ENCODE data around the gene EPHB1.

Gene EPHB1

GRCh38 chr3:135181408-135181807 lies 386.3 kb downstream of the EPHB1 start:
- no peak for DNase-seq (ENCODE audit: extremely low read depth in 1 of 2, low read depth in 1 of 2)

GRCh38 chr3:135182364-135182998 lies 387.4 kb downstream of the EPHB1 start:
- DNase-seq (ENCODE audit: extremely low read depth in 1 of 2, low read depth in 1 of 2): no peak

GRCh38 chr3:135190658-135191057 lies 395.6 kb downstream of the EPHB1 start:
- no peak for DNase-seq (ENCODE audit: extremely low read depth in 1 of 2, low read depth in 1 of 2)

- no peak for DNase-seq (ENCODE audit: extremely low read depth in 1 of 2, low read depth in 1 of 2)
Observed at GRCh38 chr3:135191708-135192107, 396.6 kb downstream of the EPHB1 start.

DNA sequence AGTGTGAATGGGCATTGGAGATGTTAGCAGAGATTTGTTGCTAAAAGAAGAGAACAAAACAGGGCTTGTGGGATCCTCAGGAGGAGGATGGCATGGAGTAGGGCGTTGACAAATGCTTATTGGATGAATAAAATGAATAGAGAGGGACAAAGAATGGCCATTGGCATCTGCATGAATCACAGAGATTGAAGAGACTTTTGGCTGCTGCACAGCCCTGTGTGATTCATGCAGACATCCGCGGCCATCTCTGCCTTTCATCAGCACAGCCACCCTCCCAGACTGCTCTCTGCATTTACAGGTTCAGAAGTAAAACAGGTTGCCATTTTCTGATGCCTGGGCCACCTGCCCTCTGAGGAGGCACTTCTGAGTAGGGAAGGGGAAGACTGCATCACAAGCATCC lies 397.9 kb downstream of the EPHB1 start:
- DNase-seq (ENCODE audit: extremely low read depth in 1 of 2, low read depth in 1 of 2): no peak

GRCh38 chr3:135197246-135197645 lies 402.2 kb downstream of the EPHB1 start:
- no peak for DNase-seq (ENCODE audit: extremely low read depth in 1 of 2, low read depth in 1 of 2)

GRCh38 chr3:135197856-135198255 lies 402.8 kb downstream of the EPHB1 start:
- no peak for DNase-seq (ENCODE audit: extremely low read depth in 1 of 2, low read depth in 1 of 2)

- no peak for DNase-seq (ENCODE audit: extremely low read depth in 1 of 2, low read depth in 1 of 2)
Observed at GRCh38 chr3:135199137-135199536, 404.1 kb downstream of the EPHB1 start.

- DNase-seq (ENCODE audit: extremely low read depth in 1 of 2, low read depth in 1 of 2): no peak
Observed at GRCh38 chr3:135203026-135203425, 408.0 kb downstream of the EPHB1 start.

DNA sequence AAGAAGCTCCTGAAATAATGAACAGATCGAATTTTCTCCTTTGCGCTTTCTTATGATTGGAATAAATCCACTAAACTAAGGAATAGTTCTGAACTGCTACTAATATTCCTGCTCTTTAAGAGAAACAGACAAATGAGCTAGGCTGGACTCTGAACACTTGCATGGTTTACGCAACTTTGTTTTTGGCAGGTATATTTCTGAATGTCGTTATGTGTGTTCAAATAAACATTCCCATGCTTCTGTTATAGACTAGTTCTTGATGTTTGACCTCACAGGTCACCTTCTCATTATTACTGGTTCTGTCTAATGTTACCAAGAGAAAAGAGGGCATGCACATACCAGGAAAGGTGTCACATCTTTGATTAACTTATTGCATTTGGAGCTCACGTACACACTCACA lies 418.2 kb downstream of the EPHB1 start:
- DNase-seq (ENCODE audit: extremely low read depth in 1 of 2, low read depth in 1 of 2): no peak

DNA sequence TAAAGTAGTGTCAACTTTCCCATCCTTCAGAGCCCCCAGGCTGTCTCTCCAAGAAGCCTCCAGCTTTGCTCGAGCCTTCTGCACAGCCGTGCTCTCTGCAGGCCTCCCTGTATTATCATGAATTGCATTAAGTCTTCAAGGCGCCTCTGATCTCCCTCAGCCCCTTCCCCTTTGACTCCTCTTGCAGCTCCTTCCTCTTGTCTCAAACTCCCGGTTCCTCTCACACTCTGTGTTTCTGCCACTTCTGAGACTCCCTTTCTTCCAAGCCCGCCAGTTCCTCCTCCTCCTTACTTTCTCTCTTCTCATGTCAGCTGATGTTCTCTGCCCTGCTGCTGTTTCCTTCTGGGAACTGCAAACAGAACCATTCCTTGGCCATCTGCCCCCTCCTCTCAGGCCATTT lies 418.8 kb downstream of the EPHB1 start:
- no peak for DNase-seq (ENCODE audit: extremely low read depth in 1 of 2, low read depth in 1 of 2)

GRCh38 chr3:135214400-135214799 lies 419.3 kb downstream of the EPHB1 start:
- DNase-seq (ENCODE audit: extremely low read depth in 1 of 2, low read depth in 1 of 2): no peak

- DNase-seq (ENCODE audit: extremely low read depth in 1 of 2, low read depth in 1 of 2): no peak
Observed at GRCh38 chr3:135215516-135215915, 420.5 kb downstream of the EPHB1 start.

DNA sequence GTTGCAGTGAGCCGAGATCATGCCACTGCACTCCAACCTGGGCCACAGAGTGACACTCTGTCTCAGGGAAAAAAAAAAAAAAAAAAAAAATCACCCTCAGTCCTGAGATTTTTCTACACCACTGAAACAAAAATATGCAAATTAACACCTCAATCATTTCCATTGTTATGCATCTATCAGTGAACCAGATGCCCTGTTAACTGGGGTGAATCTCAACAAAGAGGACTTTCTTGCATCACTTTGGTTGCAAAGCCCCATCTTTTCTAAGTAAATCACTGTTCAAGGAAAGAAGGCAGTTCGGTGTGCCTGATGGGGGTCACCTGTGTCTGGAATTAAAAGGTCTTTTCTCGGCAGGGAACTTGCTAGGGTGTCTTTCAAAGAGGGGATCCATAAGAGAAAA lies 421.6 kb downstream of the EPHB1 start:
- DNase-seq (ENCODE audit: extremely low read depth in 1 of 2, low read depth in 1 of 2): no peak

DNA sequence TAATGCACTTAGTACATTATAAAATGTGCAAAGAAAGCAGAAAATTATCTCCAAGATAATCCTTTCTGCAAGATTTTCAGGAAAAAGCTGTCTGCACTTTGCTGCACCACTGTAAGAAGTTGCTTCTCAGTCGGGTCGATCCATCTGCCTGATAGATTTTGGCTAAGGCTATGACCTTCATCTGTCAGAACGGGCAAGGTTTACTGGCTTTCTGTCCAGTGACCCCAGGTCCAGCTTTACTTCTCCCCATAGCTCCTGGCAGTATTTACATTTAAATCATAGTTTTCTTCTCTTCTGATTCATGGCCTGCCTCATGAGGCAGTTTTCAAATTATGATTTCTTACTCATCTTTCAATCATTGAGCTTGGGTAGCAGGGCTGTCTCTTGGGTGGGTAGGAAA lies 422.7 kb downstream of the EPHB1 start:
- no peak for DNase-seq (ENCODE audit: extremely low read depth in 1 of 2, low read depth in 1 of 2)

DNA sequence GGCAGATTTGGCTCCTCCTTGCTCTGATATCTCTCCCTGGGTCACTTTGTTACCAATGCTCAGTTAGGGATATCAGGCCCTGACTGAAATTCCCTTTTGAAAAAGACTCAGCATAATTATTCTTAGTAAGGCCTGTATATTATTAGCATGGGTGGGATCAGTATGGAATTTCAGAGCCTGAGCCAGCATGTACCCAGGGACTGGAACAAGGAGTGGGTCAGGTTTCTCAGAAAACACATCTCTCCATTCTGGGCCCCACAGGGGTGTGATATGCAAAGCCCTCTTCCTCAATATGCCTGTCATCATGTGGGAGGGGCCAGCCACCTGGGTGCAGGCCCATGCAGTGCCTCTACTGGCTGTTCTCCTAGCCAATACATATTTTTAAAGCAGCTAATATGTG lies 423.2 kb downstream of the EPHB1 start:
- no peak for DNase-seq (ENCODE audit: extremely low read depth in 1 of 2, low read depth in 1 of 2)

GRCh38 chr3:135218782-135219181 lies 423.7 kb downstream of the EPHB1 start:
- DNase-seq (ENCODE audit: extremely low read depth in 1 of 2, low read depth in 1 of 2): no peak

DNA sequence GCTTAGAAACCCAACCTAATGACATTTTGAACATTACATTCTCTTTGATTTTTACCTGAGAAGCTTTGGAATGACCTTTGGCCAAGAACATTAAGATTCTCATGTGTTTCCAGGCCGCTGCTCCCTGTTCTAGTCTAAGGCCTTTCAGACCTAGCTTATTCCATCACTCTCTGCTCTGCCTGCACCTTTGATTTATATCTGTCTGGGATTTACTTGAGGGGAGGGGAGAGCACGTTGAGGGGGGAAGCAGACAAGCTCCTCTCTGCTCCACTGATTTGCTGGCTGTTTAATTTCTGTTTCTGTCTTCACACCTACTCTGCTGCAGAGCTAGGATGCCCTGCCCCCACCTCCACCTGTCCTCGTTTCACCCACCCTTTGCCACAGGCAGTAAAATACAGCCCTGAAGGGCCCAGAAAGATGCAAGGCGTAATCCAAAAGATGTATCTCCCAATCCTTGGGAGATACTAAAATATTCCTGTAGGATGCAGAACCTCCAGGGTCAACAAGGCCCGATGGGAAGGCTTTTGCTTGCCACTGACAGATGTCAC lies 429.8 kb downstream of the EPHB1 start:
- no peak for DNase-seq (ENCODE audit: extremely low read depth in 1 of 2, low read depth in 1 of 2)

GRCh38 chr3:135226057-135226456 lies 431.0 kb downstream of the EPHB1 start:
- DNase-seq (ENCODE audit: extremely low read depth in 1 of 2, low read depth in 1 of 2): no peak

DNA sequence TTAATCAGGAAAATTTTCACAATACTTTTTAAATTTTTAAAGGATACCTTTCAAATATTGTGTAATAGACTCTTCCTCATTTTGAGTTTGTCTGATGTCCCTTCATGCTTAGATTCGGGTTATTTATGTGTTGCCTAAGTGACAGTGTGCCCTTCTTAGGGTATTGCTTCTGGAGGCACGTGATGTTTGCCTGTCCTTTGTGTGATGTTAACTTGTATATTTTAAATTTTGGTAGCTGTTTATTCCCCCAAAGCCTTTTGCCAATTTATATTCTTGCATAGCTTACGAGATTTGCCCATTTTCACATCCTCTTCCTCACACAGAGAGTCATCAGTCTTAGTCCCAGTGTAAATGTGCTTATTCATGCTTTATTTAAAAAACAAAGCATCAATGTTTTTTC lies 433.1 kb downstream of the EPHB1 start:
- no peak for DNase-seq (ENCODE audit: extremely low read depth in 1 of 2, low read depth in 1 of 2)

DNA sequence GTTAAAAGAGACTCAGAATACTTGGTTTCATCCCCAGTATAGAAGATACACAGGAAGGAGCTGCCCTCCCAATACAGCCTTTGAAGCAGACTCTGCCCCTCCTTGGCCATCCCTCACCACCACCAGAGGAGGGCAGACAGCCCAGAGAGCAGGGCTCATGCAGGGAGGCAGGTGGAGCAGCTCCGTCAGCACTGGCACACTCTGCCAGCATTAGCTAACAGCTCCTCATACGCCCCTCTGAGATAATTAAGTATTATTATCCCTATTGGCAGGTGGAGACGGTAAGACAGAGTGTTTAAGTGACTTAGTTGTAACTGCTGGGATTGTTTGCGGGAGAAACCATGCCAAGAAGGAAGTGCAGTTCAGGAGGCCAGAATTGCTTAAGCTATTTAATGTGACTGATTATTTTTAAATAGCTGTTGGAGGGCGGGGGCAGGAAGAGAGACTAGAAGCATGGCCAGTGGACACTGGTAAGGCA lies 434.0 kb downstream of the EPHB1 start:
- DNase-seq (ENCODE audit: extremely low read depth in 1 of 2, low read depth in 1 of 2): no peak

DNA sequence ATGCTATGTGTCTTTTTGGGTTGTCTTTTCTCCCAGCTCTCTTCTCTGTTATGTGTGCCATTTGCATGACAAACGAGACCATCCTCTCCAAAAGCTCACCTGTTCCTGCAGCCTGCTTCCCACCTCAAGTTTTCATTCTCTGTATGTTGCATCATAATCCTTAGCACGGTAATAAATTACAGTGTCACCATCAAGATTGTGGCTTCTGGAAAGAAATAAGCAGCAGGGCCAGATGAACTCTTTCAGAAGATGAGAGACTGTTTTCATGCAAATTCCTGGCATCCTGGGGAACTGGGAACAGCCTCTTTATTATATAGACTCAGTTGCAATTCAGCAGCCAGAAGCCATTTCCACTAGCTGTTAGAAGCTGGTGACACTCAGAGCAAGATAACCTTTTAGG lies 436.7 kb downstream of the EPHB1 start:
- DNase-seq (ENCODE audit: extremely low read depth in 1 of 2, low read depth in 1 of 2): no peak

DNA sequence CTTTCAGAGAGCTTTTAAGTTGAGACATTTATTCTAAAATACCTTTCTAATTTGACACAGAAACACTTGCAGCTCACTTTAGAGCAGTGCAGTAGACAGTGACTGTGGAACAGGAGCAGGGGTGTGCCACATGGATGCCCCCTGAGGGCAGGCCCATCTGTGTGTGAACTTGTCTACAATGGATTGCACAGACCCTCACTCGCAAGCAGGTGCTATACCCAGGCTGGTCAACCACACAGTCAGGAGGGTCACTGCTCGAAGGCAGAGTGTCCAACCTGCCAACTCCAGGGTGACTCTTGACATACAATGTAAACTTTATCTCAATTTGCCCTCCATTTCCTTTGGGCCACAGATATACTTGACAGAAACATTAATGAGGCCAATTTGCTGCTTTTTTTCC lies 437.2 kb downstream of the EPHB1 start:
- no peak for DNase-seq (ENCODE audit: extremely low read depth in 1 of 2, low read depth in 1 of 2)

All from stimulated activated CD8-positive, alpha-beta memory T cell treated with anti-CD3 and anti-CD28 coated beads, Interleukin-7, amount 100 ng/mL, for 48 hours (primary cell).